HG03439 (cell line): Measurements from ENCODE around the gene RNASE4.
A peak's percentile ranks its signal among the peaks of the same experiment; 100 is the strongest.

Experiments used
- ATAC-seq: cut with Tn5 transposase; IDR thresholded peaks from one replicate; pipeline ENCODE4 v1.9.1; 2021; ENCODE audit warnings: mild to moderate bottlenecking, moderate library complexity; ENCODE audit not compliant: unreplicated experiment

The RNASE4 gene

GRCh38 chr14:20671597-20672283 lies 12.6 kb upstream of the RNASE4 start:
- ATAC-seq = no peak

GRCh38 chr14:20675669-20676068 lies 8.7 kb upstream of the RNASE4 start:
- ATAC-seq = no peak

GRCh38 chr14:20676072-20676471 lies 8.3 kb upstream of the RNASE4 start:
- no peak for ATAC-seq

- no peak for ATAC-seq
Measured at GRCh38 chr14:20679907-20680306, 4.5 kb upstream of the RNASE4 start.

GRCh38 chr14:20680363-20680762 lies 4.0 kb upstream of the RNASE4 start:
- ATAC-seq = no peak

GRCh38 chr14:20680843-20681347 lies 3.5 kb upstream of the RNASE4 start:
- ATAC-seq = no peak

- ATAC-seq = no peak
Measured at GRCh38 chr14:20681348-20682126, 2.8 kb upstream of the RNASE4 start.

- ATAC-seq = no peak
Measured at GRCh38 chr14:20682127-20682434, 2.3 kb upstream of the RNASE4 start.

GRCh38 chr14:20682435-20683124 lies 1.8 kb upstream of the RNASE4 start:
- peak; percentile 35 for ATAC-seq

GRCh38 chr14:20683125-20683890 lies 1.1 kb upstream of the RNASE4 start:
- ATAC-seq = peak; percentile 37

GRCh38 chr14:20684662-20685456 lies 499 bp downstream of the RNASE4 start:
- no peak for ATAC-seq

GRCh38 chr14:20686386-20687143 lies 2.2 kb downstream of the RNASE4 start:
- ATAC-seq = no peak

- ATAC-seq = no peak
Measured at GRCh38 chr14:20687362-20688166, 3.2 kb downstream of the RNASE4 start.

GRCh38 chr14:20688167-20688839 lies 3.9 kb downstream of the RNASE4 start, which contains the start of gene ANG:
Gene ANG (plus strand): TSS chr14:20688764. CDS start chr14:20693565, 4,801 bp downstream.
- ATAC-seq = no peak

- peak; percentile 66 for ATAC-seq
Measured at GRCh38 chr14:20690848-20691640, 6.7 kb downstream of the RNASE4 start.

GRCh38 chr14:20692116-20692751 lies 7.9 kb downstream of the RNASE4 start:
- ATAC-seq = no peak

- no peak for ATAC-seq
Measured at GRCh38 chr14:20696764-20697163, 12.4 kb downstream of the RNASE4 start.
